PC-3 (cell line): Measurements from ENCODE around the gene CTDSP2. TPM values are rescaled to one million over a fixed set of nuclear protein-coding genes. Genes with fewer than 3 reads are reported as not detected.

Experiments
- ATAC-seq: fragments of 200-7000 bp; cut with Tn5 transposase; 2 replicates; pipeline ENCODE4 v1.9.1; 2020; ENCODE audit warnings: mild to moderate bottlenecking, moderate library complexity
- BruUV-seq: library from RNA; stranded (reverse); fragments of 400-500 nt; replicated peaks from 2 replicates; lab custom pipeline; 2021; lab: Mats Ljungman, UMichigan
- CTCF ChIA-PET: fragments of 300-600 bp; sonication (Branson Sonifier 250); formaldehyde crosslinking; loops from one replicate; lab custom pipeline; 2022; ENCODE audit warnings: antibody characterized with exemption; lab: Charles Lee
- POLR2A ChIA-PET: fragments of 300-600 bp; sonication (Branson Sonifier 250); formaldehyde crosslinking; loops from one replicate; lab custom pipeline; 2022; ENCODE audit warnings: antibody characterized with exemption; ENCODE audit not compliant: unreplicated experiment; lab: Charles Lee
- DNase-seq: peaks from one replicate; pipeline ENCODE4 v3.0.0-alpha.2; 2015
- H2AFZ ChIP-seq: fragments of 300-600 bp; sonication (generic); 2 replicates; pipeline ENCODE4 v1.6.0; 2016; ENCODE audit warnings: antibody characterized with exemption, low read length
- H3F3A ChIP-seq: fragments of 300-600 bp; sonication (generic); one replicate; pipeline ENCODE4 v1.6.0; 2017; ENCODE audit warnings: antibody characterized with exemption, low read length, control low read depth, mild to moderate bottlenecking; ENCODE audit not compliant: unreplicated experiment
- H3K27ac ChIP-seq: fragments of 300-600 bp; sonication (generic); 2 replicates; pipeline ENCODE4 v1.5.1; 2016; ENCODE audit warnings: mild to moderate bottlenecking, low read length
- H3K27me3 ChIP-seq: fragments of 300-600 bp; sonication (generic); 2 replicates; pipeline ENCODE4 v1.6.1; 2016; ENCODE audit warnings: low read length, mixed read lengths
- H3K36me3 ChIP-seq: fragments of 300-600 bp; sonication (generic); 2 replicates; pipeline ENCODE4 v1.6.1; 2016; ENCODE audit warnings: low read depth, mixed run types, low read length, mixed read lengths
- H3K4me1 ChIP-seq: fragments of 300-600 bp; sonication (generic); 2 replicates; pipeline ENCODE4 v1.5.1; 2016; ENCODE audit warnings: low read length; ENCODE audit not compliant: insufficient read depth
- H3K4me2 ChIP-seq: fragments of 300-600 bp; sonication (generic); 2 replicates; pipeline ENCODE4 v1.6.0; 2016; ENCODE audit warnings: low read length
- H3K4me3 ChIP-seq: fragments of 300-600 bp; sonication (generic); 2 replicates; pipeline ENCODE4 v1.5.1; 2016; ENCODE audit warnings: mild to moderate bottlenecking, low read length, mixed read lengths
- H3K79me2 ChIP-seq: fragments of 300-600 bp; sonication (generic); 2 replicates; pipeline ENCODE4 v1.6.1; 2017; ENCODE audit warnings: low read length, mixed read lengths
- H3K9ac ChIP-seq: fragments of 300-600 bp; sonication (generic); 2 replicates; pipeline ENCODE4 v1.6.0; 2016; ENCODE audit warnings: mild to moderate bottlenecking, low read length
- H3K9me2 ChIP-seq: fragments of 300-600 bp; sonication (generic); replicated peaks from 2 replicates; pipeline ENCODE4 v1.6.1; 2016; ENCODE audit warnings: mixed run types, low read length, mixed read lengths
- H3K9me3 ChIP-seq: fragments of 300-600 bp; sonication (generic); 2 replicates; pipeline ENCODE4 v1.6.1; 2016; ENCODE audit warnings: low read length, mixed read lengths
- H4K20me1 ChIP-seq: fragments of 300-600 bp; sonication (generic); 2 replicates; pipeline ENCODE4 v1.6.1; 2016; ENCODE audit warnings: low read length, mixed read lengths
- CTCF ChIP-seq: fragments of 300-600 bp; sonication (generic); conservative IDR thresholded peaks from 2 replicates; pipeline ENCODE4 v1.5.1; 2017; ENCODE audit warnings: antibody characterized with exemption, low read depth, mild to moderate bottlenecking, low read length
- EZH2 ChIP-seq: fragments of 300-600 bp; sonication (generic); IDR thresholded peaks from one replicate; pipeline ENCODE4 v1.6.1; 2017; ENCODE audit warnings: antibody characterized with exemption, mild to moderate bottlenecking, low read length; ENCODE audit not compliant: unreplicated experiment
- EZH2phosphoT487 ChIP-seq: fragments of 300-600 bp; sonication (generic); IDR thresholded peaks from 2 replicates; pipeline ENCODE4 v1.6.1; 2018; ENCODE audit warnings: mild to moderate bottlenecking, antibody characterized with exemption, low read length, borderline replicate concordance
- intact Hi-C: fragments of 100-400 bp; cut with micrococcal nuclease; formaldehyde crosslinking; loops from 2 replicates; pipeline ENCODE4 v1.9.0; 2023
- total RNA-seq: library from RNA; depleted of rRNA; stranded (reverse); fragments of >200 nt; gene quantifications from 2 replicates; pipeline ENCODE4 v1.2.3, GENCODE V29; 2014

Gene CTDSP2
- total RNA-seq, 1 experiment from 2014 or later, result 39.4 TPM

- H3K36me3 ChIP-seq, result no peaks in the 10 kb centered on the region
- H3K9ac ChIP-seq, result no peak overlapping the region
- H3K4me3 ChIP-seq, result no peak overlapping the region
- ATAC-seq (no peak), DNase-seq (no peak)
- no peaks in the 10 kb centered on the region for H3K79me2 ChIP-seq
- intact Hi-C loops, result no loop called here
- no peak overlapping the region for H2AFZ ChIP-seq
- POLR2A ChIA-PET, result no interaction called here
- BruUV-seq, result no TSS peak
- CTCF ChIA-PET, result no interaction called here
- TF ChIP-seq EZH2phosphoT487 (no peak), CTCF (no peak), EZH2 (no peak)
- no peak overlapping the region for H3K27ac ChIP-seq
- no peaks in the 10 kb centered on the region for H3K9me3 ChIP-seq
- H3K4me2 ChIP-seq, result no peak overlapping the region
- H3K9me2 ChIP-seq, result no peaks in the 10 kb centered on the region
- no peaks in the 10 kb centered on the region for H3F3A ChIP-seq
- H4K20me1 ChIP-seq, result no peaks in the 10 kb centered on the region
- H3K27me3 ChIP-seq, result no peaks in the 10 kb centered on the region
- H3K4me1 ChIP-seq, result peaks cover 29% of the 10 kb centered on the region
These were observed 38.7 kb upstream of the CTDSP2 start for GRCh38 chr12:57885207-57885606.

- intact Hi-C loops, result no loop called here
- H3K9me2 ChIP-seq, result no peaks in the 10 kb centered on the region
- H3K79me2 ChIP-seq, result no peaks in the 10 kb centered on the region
- no peaks in the 10 kb centered on the region for H3F3A ChIP-seq
- CTCF ChIA-PET, result no interaction called here
- no peak for ATAC-seq
- no TSS peak for BruUV-seq
- H3K9ac ChIP-seq, result no peak overlapping the region
- no peaks in the 10 kb centered on the region for H4K20me1 ChIP-seq
- H3K9me3 ChIP-seq, result no peaks in the 10 kb centered on the region
- no peaks in the 10 kb centered on the region for H3K27me3 ChIP-seq
- no peak overlapping the region for H2AFZ ChIP-seq
- no peak overlapping the region for H3K4me2 ChIP-seq
- peaks cover 14% of the 10 kb centered on the region for H3K4me1 ChIP-seq
- H3K27ac ChIP-seq, result no peak overlapping the region
- H3K4me3 ChIP-seq, result no peak overlapping the region
- POLR2A ChIA-PET, result no interaction called here
- TF ChIP-seq EZH2, result no peak
- no peak for TF ChIP-seq CTCF
- TF ChIP-seq EZH2phosphoT487, result no peak
- no peak for DNase-seq
- no peaks in the 10 kb centered on the region for H3K36me3 ChIP-seq
These were observed 37.2 kb upstream of the CTDSP2 start for GRCh38 chr12:57883700-57884099.

- Histone ChIP-seq H3K27ac (no peak overlapping the region), H2AFZ (no peak overlapping the region), H3K4me2 (no peak overlapping the region), H3K79me2 (no peaks in the 10 kb centered on the region), H3K9me3 (no peaks in the 10 kb centered on the region), H3K36me3 (no peaks in the 10 kb centered on the region), H3K4me1 (peaks cover 7% of the 10 kb centered on the region), H3K27me3 (no peaks in the 10 kb centered on the region), H3F3A (no peaks in the 10 kb centered on the region), H3K4me3 (no peak overlapping the region), H3K9me2 (no peaks in the 10 kb centered on the region), H3K9ac (no peak overlapping the region), H4K20me1 (no peaks in the 10 kb centered on the region)
- CTCF ChIA-PET, result no interaction called here
- POLR2A ChIA-PET, result no interaction called here
- DNase-seq, result no peak
- TF ChIP-seq CTCF, result no peak
- intact Hi-C loops, result no loop called here
- no TSS peak for BruUV-seq
- ATAC-seq, result no peak
These were observed 36.5 kb upstream of the CTDSP2 start for GRCh38 chr12:57883057-57883456.
